Activated CD4-positive, alpha-beta T cell treated with anti-CD3 and anti-CD28 coated beads, Interleukin-2, amount 10 ng/mL, durations not matched to agents 24 days and 14 days (primary cell): ENCODE results near the gene CIAPIN1. TPM values are rescaled to one million over a fixed set of nuclear protein-coding genes. Genes with fewer than 3 reads are reported as not detected.

Source experiments
- DNase-seq: peaks from one replicate; pipeline ENCODE4 v3.0.0; 2022
- H3K27ac Mint-ChIP-seq: one replicate; pipeline ENCODE4 v1.8.0; 2022; ENCODE audit warnings: mild to moderate bottlenecking, mixed read lengths
- H3K27me3 Mint-ChIP-seq: one replicate; pipeline ENCODE4 v1.8.0; 2022; ENCODE audit warnings: mixed read lengths
- H3K36me3 Mint-ChIP-seq: one replicate; pipeline ENCODE4 v1.8.0; 2022; ENCODE audit warnings: low read depth, mild to moderate bottlenecking, mixed read lengths
- H3K4me1 Mint-ChIP-seq: one replicate; pipeline ENCODE4 v1.8.0; 2021; ENCODE audit warnings: mixed read lengths
- H3K4me3 Mint-ChIP-seq: one replicate; pipeline ENCODE4 v1.8.0; 2022; ENCODE audit warnings: mild to moderate bottlenecking, moderate library complexity, mixed read lengths
- H3K9me3 Mint-ChIP-seq: one replicate; pipeline ENCODE4 v1.8.0; 2021; ENCODE audit warnings: mixed read lengths
- intact Hi-C: fragments of 100-400 bp; cut with micrococcal nuclease; formaldehyde crosslinking; loops from one replicate; pipeline ENCODE4 v1.15.1; 2023
- total RNA-seq: library from RNA; stranded (reverse); gene quantifications from 2 replicates; pipeline ENCODE4 v1.2.3, GENCODE V29; 2022

Gene CIAPIN1
- total RNA-seq, 1 donor from 2014 or later, result 85.4 TPM

- H3K27ac Mint-ChIP-seq, result peak overlapping the region; percentile 6
- intact Hi-C loops, result loop anchor here (10.0 kb wide), 1 partner anchor 263 kb away; the partner anchor contains the start of gene KATNB1
- H3K9me3 Mint-ChIP-seq, result no peaks in the 10 kb centered on the region
- no peak overlapping the region for H3K4me3 Mint-ChIP-seq
- peaks cover 40% of the 10 kb centered on the region for H3K36me3 Mint-ChIP-seq
- no peak for DNase-seq
- no peaks in the 10 kb centered on the region for H3K27me3 Mint-ChIP-seq
- peaks cover 11% of the 10 kb centered on the region for H3K4me1 Mint-ChIP-seq
Measured at GRCh38 chr16:57471852-57472664, 24.9 kb upstream of the CIAPIN1 start.

GRCh38 chr16:57471209-57471608, 24.0 kb upstream of the CIAPIN1 start:
- no peak for DNase-seq
- peaks cover 7% of the 10 kb centered on the region for H3K4me1 Mint-ChIP-seq
- H3K27ac Mint-ChIP-seq, result no peak overlapping the region
- intact Hi-C loops, result loop anchor here (10.0 kb wide), 1 partner anchor 264 kb away; the partner anchor contains the start of gene KATNB1
- H3K36me3 Mint-ChIP-seq, result peaks cover 44% of the 10 kb centered on the region
- H3K4me3 Mint-ChIP-seq, result no peak overlapping the region
- H3K27me3 Mint-ChIP-seq, result no peaks in the 10 kb centered on the region
- no peaks in the 10 kb centered on the region for H3K9me3 Mint-ChIP-seq

GRCh38 chr16:57470711-57471110, 23.5 kb upstream of the CIAPIN1 start:
- Mint-ChIP-seq H3K9me3 (no peaks in the 10 kb centered on the region), H3K36me3 (peaks cover 48% of the 10 kb centered on the region), H3K4me3 (no peak overlapping the region), H3K27ac (no peak overlapping the region), H3K4me1 (peaks cover 6% of the 10 kb centered on the region), H3K27me3 (no peaks in the 10 kb centered on the region)
- intact Hi-C loops, result loop anchor here (10.0 kb wide), 1 partner anchor 264 kb away; the partner anchor contains the start of gene KATNB1
- no peak for DNase-seq

- no peak overlapping the region for H3K27ac Mint-ChIP-seq
- intact Hi-C loops, result loop anchor here (10.0 kb wide), 1 partner anchor 265 kb away; the partner anchor contains the start of gene KATNB1
Measured at GRCh38 chr16:57469917-57470470, 22.8 kb upstream of the CIAPIN1 start.

GRCh38 chr16:57469046-57469445, 21.9 kb upstream of the CIAPIN1 start:
- Mint-ChIP-seq H3K36me3 (peaks cover 63% of the 10 kb centered on the region), H3K27ac (no peak overlapping the region)

More at GRCh38 chr16:57469917-57470470, 22.8 kb upstream of the CIAPIN1 start:
- Mint-ChIP-seq H3K9me3 (no peaks in the 10 kb centered on the region), H3K4me1 (peaks cover 5% of the 10 kb centered on the region), H3K27me3 (no peaks in the 10 kb centered on the region), H3K4me3 (no peak overlapping the region), H3K36me3 (peaks cover 54% of the 10 kb centered on the region)
- DNase-seq, result no peak

GRCh38 chr16:57468346-57468745, 21.2 kb upstream of the CIAPIN1 start:
- no peak overlapping the region for H3K4me3 Mint-ChIP-seq
- H3K4me1 Mint-ChIP-seq, result peaks cover 17% of the 10 kb centered on the region
- intact Hi-C loops, result no loop called here
- no peak for DNase-seq
- H3K27me3 Mint-ChIP-seq, result no peaks in the 10 kb centered on the region
- H3K9me3 Mint-ChIP-seq, result no peaks in the 10 kb centered on the region
- peaks cover 65% of the 10 kb centered on the region for H3K36me3 Mint-ChIP-seq
- H3K27ac Mint-ChIP-seq, result no peak overlapping the region

More at GRCh38 chr16:57469046-57469445, 21.9 kb upstream of the CIAPIN1 start:
- Mint-ChIP-seq H3K4me3 (no peak overlapping the region), H3K4me1 (peaks cover 11% of the 10 kb centered on the region), H3K27me3 (no peaks in the 10 kb centered on the region), H3K9me3 (no peaks in the 10 kb centered on the region)
- intact Hi-C loops, result no loop called here
- DNase-seq, result no peak

GRCh38 chr16:57464523-57464922, 17.3 kb upstream of the CIAPIN1 start:
- peaks cover 62% of the 10 kb centered on the region for H3K36me3 Mint-ChIP-seq
- intact Hi-C loops, result no loop called here

GRCh38 chr16:57462978-57463362, 15.8 kb upstream of the CIAPIN1 start:
- Mint-ChIP-seq H3K9me3 (no peaks in the 10 kb centered on the region), H3K36me3 (peaks cover 48% of the 10 kb centered on the region), H3K4me1 (peaks cover 27% of the 10 kb centered on the region), H3K27me3 (no peaks in the 10 kb centered on the region), H3K27ac (peak overlapping the region; percentile 100), H3K4me3 (peak overlapping the region; percentile 96)
- no peak for DNase-seq
- intact Hi-C loops, result loop anchor here (1.0 to 2.0 kb wide), 4 partner anchors 12 to 163 kb away; partner anchors contain the start of genes CIAPIN1 and COQ9

More at GRCh38 chr16:57464523-57464922, 17.3 kb upstream of the CIAPIN1 start:
- no peak overlapping the region for H3K27ac Mint-ChIP-seq
- H3K9me3 Mint-ChIP-seq, result no peaks in the 10 kb centered on the region
- no peaks in the 10 kb centered on the region for H3K27me3 Mint-ChIP-seq
- no peak overlapping the region for H3K4me3 Mint-ChIP-seq
- no peak for DNase-seq
- H3K4me1 Mint-ChIP-seq, result peaks cover 27% of the 10 kb centered on the region

- Mint-ChIP-seq H3K4me1 (peaks cover 27% of the 10 kb centered on the region), H3K27ac (peak within 1 kb of the TSS; percentile 100), H3K27me3 (no peaks in the 10 kb centered on the region), H3K9me3 (no peaks in the 10 kb centered on the region), H3K4me3 (peak within 1 kb of the TSS; percentile 96), H3K36me3 (peaks cover 44% of the 10 kb centered on the region)
- DNase-seq, result peak; percentile 98
- intact Hi-C loops, result loop anchor here (1.0 to 2.0 kb wide), 3 partner anchors 15 to 162 kb away; partner anchors contain the start of genes CIAPIN1 and COQ9
Measured at GRCh38 chr16:57462209-57462977, 15.2 kb upstream of the CIAPIN1 start, which contains the start of gene POLR2C. TSS of gene POLR2C (plus strand) at chr16:57462679. CDS start at chr16:57462725, 46 bp downstream.

- H3K4me1 Mint-ChIP-seq, result peaks cover 12% of the 10 kb centered on the region
- no peak for DNase-seq
- H3K4me3 Mint-ChIP-seq, result no peak overlapping the region
- no peak overlapping the region for H3K27ac Mint-ChIP-seq
- intact Hi-C loops, result no loop called here
- H3K36me3 Mint-ChIP-seq, result peaks cover 33% of the 10 kb centered on the region
- H3K27me3 Mint-ChIP-seq, result no peaks in the 10 kb centered on the region
- H3K9me3 Mint-ChIP-seq, result no peaks in the 10 kb centered on the region
Measured at GRCh38 chr16:57452021-57452420, 4.8 kb upstream of the CIAPIN1 start.

- H3K4me3 Mint-ChIP-seq, result peak overlapping the region; percentile 95
- H3K27ac Mint-ChIP-seq, result peak overlapping the region; percentile 92
Measured at GRCh38 chr16:57446531-57447185, 527 bp downstream of the CIAPIN1 start.

GRCh38 chr16:57445510-57445909, 1.7 kb downstream of the CIAPIN1 start:
- peaks cover 25% of the 10 kb centered on the region for H3K36me3 Mint-ChIP-seq
- no peak for DNase-seq
- H3K4me1 Mint-ChIP-seq, result peaks cover 22% of the 10 kb centered on the region
- intact Hi-C loops, result no loop called here
- H3K27ac Mint-ChIP-seq, result peak overlapping the region; percentile 34
- peaks cover 5% of the 10 kb centered on the region for H3K9me3 Mint-ChIP-seq
- no peak overlapping the region for H3K4me3 Mint-ChIP-seq
- H3K27me3 Mint-ChIP-seq, result no peaks in the 10 kb centered on the region

More at GRCh38 chr16:57446531-57447185, 527 bp downstream of the CIAPIN1 start:
- peaks cover 17% of the 10 kb centered on the region for H3K36me3 Mint-ChIP-seq
- intact Hi-C loops, result loop anchor here (1.0 to 2.0 kb wide), 5 partner anchors 16 to 260 kb away; partner anchors contain the start of genes POLR2C, PSME3IP1 and RSPRY1
- H3K4me1 Mint-ChIP-seq, result peaks cover 24% of the 10 kb centered on the region
- H3K9me3 Mint-ChIP-seq, result peaks cover 5% of the 10 kb centered on the region
- DNase-seq, result peak; percentile 79
- H3K27me3 Mint-ChIP-seq, result no peaks in the 10 kb centered on the region

- H3K27me3 Mint-ChIP-seq, result no peaks in the 10 kb centered on the region
Measured at GRCh38 chr16:57444711-57445110, 2.5 kb downstream of the CIAPIN1 start.

More at GRCh38 chr16:57444711-57445110, 2.5 kb downstream of the CIAPIN1 start:
- intact Hi-C loops, result no loop called here
- H3K9me3 Mint-ChIP-seq, result peaks cover 10% of the 10 kb centered on the region
- H3K27ac Mint-ChIP-seq, result peak overlapping the region; percentile 29
- H3K36me3 Mint-ChIP-seq, result peaks cover 33% of the 10 kb centered on the region
- H3K4me3 Mint-ChIP-seq, result no peak overlapping the region
- no peak for DNase-seq
- peaks cover 22% of the 10 kb centered on the region for H3K4me1 Mint-ChIP-seq
